Measurements from ENCODE around the gene SLC8A3. TPM values are rescaled to one million over a fixed set of nuclear protein-coding genes. Genes with fewer than 3 reads are reported as not detected.
A peak's percentile ranks its signal among the peaks of the same experiment; 100 is the strongest.

Gene SLC8A3
- total and polyA plus RNA-seq, 8 donors, result 0.44 to 24.9 (median 6.6) TPM

- Histone ChIP-seq H3K9me3 (no peaks in the 10 kb centered on the region), H3K27ac (no peak overlapping the region), H3K4me1 (no peaks in the 10 kb centered on the region), H3K27me3 (peaks cover 7 to 47% of the 10 kb centered on the region in 2 donors), H3K36me3 (no peaks in the 10 kb centered on the region), H3K4me3 (no peak overlapping the region)
- no peak for ATAC-seq
- no peak for TF ChIP-seq CTCF (IDR thresholded peaks at IDR 0.05)
- DNase-seq, result no peak
- intact Hi-C loops (cut with DNase I), result no loop called here
Observed at GRCh38 chr14:70078329-70078728, 110.4 kb downstream of the SLC8A3 start.

DNA sequence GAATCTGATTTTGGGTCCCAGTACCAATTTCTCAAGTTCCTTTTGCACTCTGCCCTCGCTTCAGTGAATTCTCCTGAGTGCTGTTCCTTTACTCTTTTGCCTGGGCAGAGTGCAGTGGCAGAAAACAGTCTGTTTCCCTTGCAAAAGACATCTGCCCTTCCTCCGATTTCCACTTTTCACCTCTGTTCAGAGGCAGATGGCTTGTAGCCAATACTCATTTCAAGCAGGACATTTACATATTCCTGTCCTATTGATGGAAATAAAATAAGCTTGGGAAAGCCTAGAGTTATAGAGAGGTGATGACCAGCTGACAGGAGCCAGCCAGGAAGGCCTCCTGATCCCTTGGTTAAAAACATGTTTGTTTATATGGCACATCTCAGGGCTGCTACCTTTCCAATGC lies 111.0 kb downstream of the SLC8A3 start:
- TF ChIP-seq CTCF (IDR thresholded peaks at IDR 0.05), result no peak
- intact Hi-C loops (cut with DNase I), result no loop called here

DNA sequence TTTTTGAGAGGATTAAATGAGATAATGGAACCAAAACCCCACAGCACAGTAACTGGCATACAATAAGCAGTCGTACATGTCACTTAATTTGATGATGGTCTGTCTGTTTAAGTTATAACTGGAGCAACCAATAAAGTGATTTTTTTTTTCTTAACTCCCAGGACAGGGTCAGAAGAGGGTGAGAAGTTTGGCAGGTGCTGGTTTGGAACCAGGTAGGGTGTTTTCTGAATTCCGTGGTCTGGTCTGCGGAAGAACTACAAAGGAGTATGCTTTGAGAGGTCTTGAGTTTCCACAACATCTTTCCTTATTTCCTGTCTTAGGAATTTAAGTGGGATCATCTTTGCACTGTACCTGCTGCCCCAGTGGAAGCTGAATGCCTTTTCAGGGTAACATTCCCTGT lies 111.7 kb downstream of the SLC8A3 start:
- H3K36me3 ChIP-seq, result no peaks in the 10 kb centered on the region
- H3K4me3 ChIP-seq, result no peak overlapping the region
- H3K4me1 ChIP-seq, result no peaks in the 10 kb centered on the region
- intact Hi-C loops (cut with DNase I), result no loop called here
- H3K9me3 ChIP-seq, result no peaks in the 10 kb centered on the region
- no peak for TF ChIP-seq CTCF (IDR thresholded peaks at IDR 0.05)
- ATAC-seq (no peak), DNase-seq (no peak)
- H3K27ac ChIP-seq, result no peak overlapping the region
- peaks cover 7 to 33% of the 10 kb centered on the region in 2 donors for H3K27me3 ChIP-seq

More for the DNA sequence above, 111.0 kb downstream of the SLC8A3 start:
- no peak for DNase-seq
- no peaks in the 10 kb centered on the region for H3K4me1 ChIP-seq
- no peaks in the 10 kb centered on the region for H3K9me3 ChIP-seq
- peaks cover 7 to 41% of the 10 kb centered on the region in 2 donors for H3K27me3 ChIP-seq
- no peak overlapping the region for H3K4me3 ChIP-seq
- H3K27ac ChIP-seq, result no peak overlapping the region
- H3K36me3 ChIP-seq, result no peaks in the 10 kb centered on the region
- ATAC-seq, result no peak

- Histone ChIP-seq H3K4me3 (no peak overlapping the region), H3K27me3 (peaks cover 7 to 16% of the 10 kb centered on the region in 2 donors), H3K36me3 (no peaks in the 10 kb centered on the region), H3K27ac (no peak overlapping the region), H3K9me3 (no peaks in the 10 kb centered on the region), H3K4me1 (no peaks in the 10 kb centered on the region)
- TF ChIP-seq CTCF (IDR thresholded peaks at IDR 0.05), result peak; percentile 71 to 83
- DNase-seq, result peak in 3 of 4 donors; percentile 58 to 79 (median 59)
- peak; percentile 95 for ATAC-seq
- intact Hi-C loops (cut with DNase I), result no loop called here
Observed at GRCh38 chr14:70073924-70074566, 114.7 kb downstream of the SLC8A3 start.

DNA sequence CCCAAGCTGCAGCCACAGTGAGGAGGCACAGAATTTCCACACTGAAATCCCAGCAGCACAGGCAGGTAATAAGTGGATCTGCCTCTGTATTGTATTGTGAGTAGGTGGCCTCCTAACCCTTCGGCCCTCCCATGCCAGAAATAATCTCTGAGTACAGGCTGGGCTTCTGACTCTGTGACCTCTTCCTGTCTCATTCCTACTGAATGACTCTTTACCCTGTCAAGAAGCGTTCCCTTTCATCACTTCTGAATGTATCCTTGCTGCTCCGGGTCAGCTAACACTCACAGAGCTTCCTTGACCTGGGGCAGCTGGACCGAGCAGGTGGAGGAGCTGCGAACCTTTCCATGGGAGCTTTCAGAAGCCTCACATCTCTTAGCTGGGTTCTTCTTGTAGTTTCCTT lies 119.6 kb downstream of the SLC8A3 start:
- peaks cover 0 to 8% of the 10 kb centered on the region in 2 donors for H3K27me3 ChIP-seq
- no peak for DNase-seq
- H3K27ac ChIP-seq, result no peak overlapping the region
- no peak for TF ChIP-seq CTCF (IDR thresholded peaks at IDR 0.05)
- H3K9me3 ChIP-seq, result no peaks in the 10 kb centered on the region
- no peak overlapping the region for H3K4me3 ChIP-seq
- ATAC-seq, result no peak
- intact Hi-C loops (cut with DNase I), result no loop called here
- H3K4me1 ChIP-seq, result no peaks in the 10 kb centered on the region
- no peaks in the 10 kb centered on the region for H3K36me3 ChIP-seq
